Body of pancreas (tissue), 4 donors: Measurements from ENCODE around the gene NLRP12.
"Not testable (repeated sequence)": the region's sequence is repeated elsewhere in the genome, so short reads cannot be mapped to it uniquely, and the experiment has no call there.

ENCODE experiments used
- CTCF ChIP-seq, 7 experiments: fragments of 450-650 bp in 4 of 7; fragments of 200-600 bp in 3 of 7; sonication (generic) in 3 of 7; IDR thresholded peaks; one replicate each; pipeline ENCODE4 v1.5.1; 2016 to 2019; ENCODE audit warnings: antibody characterized with exemption in 7 of 7
- POLR2A ChIP-seq, 3 donors: fragments of 450-650 bp; IDR thresholded peaks; one replicate each; pipeline ENCODE4 v1.6.1; 2016; ENCODE audit warnings: antibody characterized with exemption in 3 of 3, mild to moderate bottlenecking in 2 of 3

DNA sequence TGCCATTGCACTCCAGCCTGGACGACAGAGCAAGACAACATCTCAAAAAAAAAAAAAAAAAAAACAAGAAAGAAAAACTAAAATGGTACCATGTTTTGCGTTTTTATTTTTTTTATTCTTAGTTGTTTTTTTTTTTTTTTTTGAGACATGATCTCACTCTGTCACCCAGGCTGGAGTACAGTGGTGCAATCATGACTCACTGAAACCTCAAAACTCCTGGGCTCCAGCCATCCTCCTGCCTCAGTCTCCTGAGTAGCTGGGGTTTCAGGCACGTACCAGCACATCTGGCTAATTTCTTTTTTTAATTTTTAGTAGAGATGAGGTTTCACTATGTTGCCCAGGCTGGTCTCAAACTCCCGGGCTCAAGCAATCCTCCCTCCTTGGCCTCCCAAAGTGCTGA, 16.8 kb upstream of the NLRP12 start:
- not testable (repeated sequence) for TF ChIP-seq CTCF, POLR2A (IDR thresholded peaks at IDR 0.05)
